CD14-positive monocyte (primary cell): ENCODE measurements around the gene ENAM. TPM values are rescaled to one million over a fixed set of nuclear protein-coding genes. Genes with fewer than 3 reads are reported as not detected.

Experiments
- DNase-seq, 3 donors: peaks; one replicate each; pipeline ENCODE4 v3.0.0-alpha.2; 2011 to 2022
- H2AFZ ChIP-seq: 2 replicates; pipeline ENCODE4 v1.6.0; 2012; ENCODE audit warnings: mild to moderate bottlenecking, low read depth, low read length, inconsistent platforms; ENCODE audit not compliant: insufficient read depth, poor library complexity, severe bottlenecking
- H3K27ac ChIP-seq, 2 donors: 1 replicate in 1 of 2; 2 replicates in 1 of 2; pipeline ENCODE4 v1.5.1; 2012 to 2013; ENCODE audit warnings: low read length in 2 of 2, control low read depth in 1 of 2, inconsistent platforms in 1 of 2, low read depth in 1 of 2, mild to moderate bottlenecking in 1 of 2
- H3K27me3 ChIP-seq, 2 donors: one replicate each; pipeline versions ENCODE4 v1.6.0 to v1.6.1; 2011 to 2013; ENCODE audit warnings: low read length in 2 of 2; ENCODE audit not compliant: control insufficient read depth in 2 of 2, insufficient read depth in 2 of 2
- H3K36me3 ChIP-seq, 2 donors: replicated peaks in 1 of 2; 1 replicate in 1 of 2; 2 replicates in 1 of 2; pipeline versions ENCODE4 v1.5.1 to v1.6.1; 2012 to 2013; ENCODE audit warnings: low read length in 2 of 2, control low read depth in 1 of 2, inconsistent platforms in 1 of 2, mild to moderate bottlenecking in 1 of 2; ENCODE audit not compliant: insufficient read depth in 2 of 2, control insufficient read depth in 1 of 2
- H3K4me1 ChIP-seq, 2 donors: 1 replicate in 1 of 2; 2 replicates in 1 of 2; pipeline versions ENCODE4 v1.5.1 to v1.6.1; 2012 to 2013; ENCODE audit warnings: low read length in 2 of 2, control low read depth in 1 of 2, inconsistent platforms in 1 of 2, mild to moderate bottlenecking in 1 of 2, moderate library complexity in 1 of 2; ENCODE audit not compliant: insufficient read depth in 2 of 2, control insufficient read depth in 1 of 2
- H3K4me2 ChIP-seq: replicated peaks from 2 replicates; pipeline ENCODE3; 2012; ENCODE audit warnings: low read length, moderate library complexity, mild to moderate bottlenecking; ENCODE audit not compliant: poor library complexity, severe bottlenecking; ENCODE audit errors: extremely low read depth
- H3K4me3 ChIP-seq, 3 experiments: fragments of 200-600 bp in 1 of 3; sonication (generic) in 1 of 3; replicated peaks in 1 of 3; 1 replicate in 2 of 3; 2 replicates in 1 of 3; pipeline ENCODE4 v1.5.1; 2011 to 2013; ENCODE audit warnings: low read length in 3 of 3, mild to moderate bottlenecking in 3 of 3, control low read depth in 2 of 3, low read depth in 2 of 3, inconsistent platforms in 1 of 3, moderate library complexity in 1 of 3
- H3K79me2 ChIP-seq: 2 replicates; pipeline ENCODE4 v1.6.0; 2012; ENCODE audit warnings: mild to moderate bottlenecking, control low read depth, inconsistent platforms, low read length, moderate library complexity; ENCODE audit not compliant: insufficient read depth
- H3K9ac ChIP-seq: 2 replicates; pipeline ENCODE4 v1.6.0; 2017; ENCODE audit warnings: low read length, mild to moderate bottlenecking; ENCODE audit not compliant: insufficient read depth, poor library complexity, severe bottlenecking
- H3K9me3 ChIP-seq, 2 donors: replicated peaks in 1 of 2; 1 replicate in 1 of 2; 2 replicates in 1 of 2; pipeline versions ENCODE4 v1.5.1 to v1.6.1; 2012 to 2013; ENCODE audit warnings: low read length in 2 of 2, control low read depth in 1 of 2; ENCODE audit not compliant: control insufficient read depth in 1 of 2, insufficient read depth in 1 of 2
- H4K20me1 ChIP-seq: 2 replicates; pipeline ENCODE4 v1.6.0; 2012; ENCODE audit warnings: mild to moderate bottlenecking, low read length, control low read depth, moderate library complexity; ENCODE audit not compliant: insufficient read depth
- H3K27ac Mint-ChIP-seq, 7 donors: one replicate each; pipeline ENCODE4 v1.8.0; 2020; ENCODE audit warnings: mild to moderate bottlenecking in 7 of 7, mixed read lengths in 7 of 7, moderate library complexity in 6 of 7, inconsistent platforms in 2 of 7
- H3K27me3 Mint-ChIP-seq, 3 donors: one replicate each; pipeline ENCODE4 v1.8.0; 2021 to 2022; ENCODE audit warnings: low read depth in 3 of 3, mild to moderate bottlenecking in 3 of 3, mixed read lengths in 3 of 3, moderate library complexity in 3 of 3, inconsistent platforms in 1 of 3
- H3K36me3 Mint-ChIP-seq, 2 donors: one replicate each; pipeline ENCODE4 v1.8.0; 2020; ENCODE audit warnings: mixed read lengths in 2 of 2, inconsistent platforms in 1 of 2, mild to moderate bottlenecking in 1 of 2
- H3K4me1 Mint-ChIP-seq: one replicate; pipeline ENCODE4 v1.8.0; 2020; ENCODE audit warnings: mild to moderate bottlenecking, mixed read lengths
- H3K4me3 Mint-ChIP-seq, 2 donors: one replicate each; pipeline ENCODE4 v1.8.0; 2020; ENCODE audit warnings: mild to moderate bottlenecking in 2 of 2, mixed read lengths in 2 of 2, moderate library complexity in 1 of 2
- H3K9me3 Mint-ChIP-seq, 7 donors: one replicate each; pipeline ENCODE4 v1.8.0; 2020 to 2022; ENCODE audit warnings: mixed read lengths in 7 of 7, mild to moderate bottlenecking in 6 of 7, moderate library complexity in 6 of 7, inconsistent platforms in 2 of 7
- WGBS: methylation state at CpG from one replicate; pipeline ENCODE4 v1.1.5; 2013; ENCODE audit warnings: missing lambda C conversion rate; ENCODE audit not compliant: insufficient coverage; 5-methylcytosine and 5-hydroxymethylcytosine counted together
- intact Hi-C, 2 donors: fragments of 100-400 bp; cut with micrococcal nuclease; formaldehyde crosslinking; loops; one replicate each; pipeline versions ENCODE4 v1.15.0 to v1.15.1; 2023
- polyA plus RNA-seq, 3 donors: library from polyadenylated mRNA; depleted of rRNA in 1 of 3; unstranded in 2 of 3; stranded (reverse) in 1 of 3; fragments of 300-500 nt in 2 of 3; fragments of >200 nt in 1 of 3; fragmentation: Illumina TruSeq in 2 of 3; gene quantifications; 1 replicate in 2 of 3; 2 replicates in 1 of 3; pipeline ENCODE4 v1.2.3, GENCODE V29; 2012 to 2021
- TF ChIP-seq, protein P1 (sequence below): fragments of 200-600 bp; IDR thresholded peaks from one replicate; pipeline ENCODE4 v1.8.0; 2022; ENCODE audit warnings: antibody characterized with exemption, mild to moderate bottlenecking

Gene ENAM
- polyA plus RNA-seq, 3 donors, result not detected

DNA sequence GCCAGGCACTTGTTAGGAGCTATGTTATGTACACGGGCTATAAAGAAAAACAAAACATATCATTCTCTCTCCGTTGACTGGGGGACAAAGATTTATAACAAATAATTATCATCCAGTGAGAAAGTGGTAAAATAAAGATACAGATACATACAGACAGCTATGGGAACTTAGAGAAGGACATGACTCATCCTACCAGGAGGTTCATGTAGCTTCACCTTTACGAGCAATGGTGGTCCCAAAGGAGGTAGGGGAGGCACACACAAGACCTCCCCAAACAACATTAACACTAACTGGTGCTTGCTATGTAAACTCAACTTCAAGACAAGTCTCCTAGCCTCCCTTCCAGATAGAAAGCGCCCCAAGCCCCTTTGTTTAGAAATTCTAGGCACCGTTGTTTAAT is 27.6 kb upstream of the ENAM start:
- H3K36me3 ChIP-seq, result no peaks in the 10 kb centered on the region
- H4K20me1 ChIP-seq, result no peaks in the 10 kb centered on the region
- no peak overlapping the region for H3K4me3 ChIP-seq
- WGBS, result 94% methylated on average over 2 of the region's 5 CpGs
- H3K9ac ChIP-seq, result no peak overlapping the region
- TF ChIP-seq, protein P1, sequence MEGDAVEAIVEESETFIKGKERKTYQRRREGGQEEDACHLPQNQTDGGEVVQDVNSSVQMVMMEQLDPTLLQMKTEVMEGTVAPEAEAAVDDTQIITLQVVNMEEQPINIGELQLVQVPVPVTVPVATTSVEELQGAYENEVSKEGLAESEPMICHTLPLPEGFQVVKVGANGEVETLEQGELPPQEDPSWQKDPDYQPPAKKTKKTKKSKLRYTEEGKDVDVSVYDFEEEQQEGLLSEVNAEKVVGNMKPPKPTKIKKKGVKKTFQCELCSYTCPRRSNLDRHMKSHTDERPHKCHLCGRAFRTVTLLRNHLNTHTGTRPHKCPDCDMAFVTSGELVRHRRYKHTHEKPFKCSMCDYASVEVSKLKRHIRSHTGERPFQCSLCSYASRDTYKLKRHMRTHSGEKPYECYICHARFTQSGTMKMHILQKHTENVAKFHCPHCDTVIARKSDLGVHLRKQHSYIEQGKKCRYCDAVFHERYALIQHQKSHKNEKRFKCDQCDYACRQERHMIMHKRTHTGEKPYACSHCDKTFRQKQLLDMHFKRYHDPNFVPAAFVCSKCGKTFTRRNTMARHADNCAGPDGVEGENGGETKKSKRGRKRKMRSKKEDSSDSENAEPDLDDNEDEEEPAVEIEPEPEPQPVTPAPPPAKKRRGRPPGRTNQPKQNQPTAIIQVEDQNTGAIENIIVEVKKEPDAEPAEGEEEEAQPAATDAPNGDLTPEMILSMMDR, result no peak
- intact Hi-C loops, result no loop called here
- H3K4me2 ChIP-seq, result no peak overlapping the region
- H2AFZ ChIP-seq, result no peak overlapping the region
- peaks cover 2 to 5% (median 5%) of the 10 kb centered on the region in 3 donors for H3K27me3 Mint-ChIP-seq
- no peaks in the 10 kb centered on the region for H3K27me3 ChIP-seq
- no peaks in the 10 kb centered on the region for H3K9me3 Mint-ChIP-seq
- no peaks in the 10 kb centered on the region for H3K79me2 ChIP-seq
- no peaks in the 10 kb centered on the region for H3K9me3 ChIP-seq
- H3K4me1 ChIP-seq, result no peaks in the 10 kb centered on the region
- H3K4me3 Mint-ChIP-seq, result no peak overlapping the region
- no peak overlapping the region for H3K27ac ChIP-seq
- H3K36me3 Mint-ChIP-seq, result no peaks in the 10 kb centered on the region
- no peak for DNase-seq
- H3K4me1 Mint-ChIP-seq, result no peaks in the 10 kb centered on the region
- no peak overlapping the region for H3K27ac Mint-ChIP-seq

DNA sequence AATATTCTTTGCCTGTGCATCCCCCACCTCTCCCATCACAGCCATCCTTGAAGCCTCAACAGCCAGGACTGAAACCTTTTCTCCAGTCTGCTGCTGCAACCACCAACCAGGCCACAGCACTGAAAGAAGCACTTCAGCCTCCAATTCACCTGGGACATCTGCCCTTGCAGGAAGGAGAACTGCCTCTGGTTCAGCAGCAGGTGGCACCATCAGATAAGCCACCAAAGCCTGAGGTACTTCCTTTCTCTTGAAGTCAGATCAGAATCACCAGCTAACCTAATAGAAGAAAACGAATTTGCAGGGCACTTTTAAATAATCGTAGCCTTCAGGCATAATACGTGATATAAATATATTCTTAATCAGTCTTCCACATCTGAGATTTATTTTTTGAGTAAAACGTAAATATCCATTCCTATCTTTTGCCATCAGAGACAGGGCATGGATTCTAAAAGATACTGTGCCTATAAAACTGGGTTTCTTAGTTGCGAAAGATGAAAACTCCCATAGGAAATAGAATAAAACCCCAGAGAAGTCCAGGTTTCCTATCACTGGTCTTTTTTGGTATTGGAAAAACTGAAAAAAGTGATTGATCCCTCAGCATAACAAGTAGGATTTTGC is 27.0 kb upstream of the ENAM start:
- no peaks in the 10 kb centered on the region for H3K79me2 ChIP-seq
- no peaks in the 10 kb centered on the region for H4K20me1 ChIP-seq
- H3K27me3 ChIP-seq, result no peaks in the 10 kb centered on the region
- DNase-seq, result peak; percentile 34 to 59 (median 46)
- H3K4me1 Mint-ChIP-seq, result no peaks in the 10 kb centered on the region
- H3K9me3 ChIP-seq, result no peaks in the 10 kb centered on the region
- H3K4me1 ChIP-seq, result no peaks in the 10 kb centered on the region
- H3K9ac ChIP-seq, result no peak overlapping the region
- H3K36me3 ChIP-seq, result no peaks in the 10 kb centered on the region
- no CpG with 5 or more reads among the region's 5 CpGs for WGBS
- TF ChIP-seq, protein P1, result peak; percentile 78
- H3K4me3 ChIP-seq, result no peak overlapping the region
- no peak overlapping the region for H3K4me3 Mint-ChIP-seq
- peaks cover 2 to 5% (median 5%) of the 10 kb centered on the region in 3 donors for H3K27me3 Mint-ChIP-seq
- H3K4me2 ChIP-seq, result no peak overlapping the region
- no peaks in the 10 kb centered on the region for H3K9me3 Mint-ChIP-seq
- H3K27ac ChIP-seq, result no peak overlapping the region
- no peak overlapping the region for H2AFZ ChIP-seq
- intact Hi-C loops, result no loop called here
- H3K36me3 Mint-ChIP-seq, result no peaks in the 10 kb centered on the region
- H3K27ac Mint-ChIP-seq, result no peak overlapping the region
